ENCODE results near the gene CIC. TPM values are rescaled to one million over a fixed set of nuclear protein-coding genes. Genes with fewer than 3 reads are reported as not detected.

The CIC gene
- total and polyA plus RNA-seq, 8 donors: 37.2 to 76.1 (median 55.6) TPM

DNA sequence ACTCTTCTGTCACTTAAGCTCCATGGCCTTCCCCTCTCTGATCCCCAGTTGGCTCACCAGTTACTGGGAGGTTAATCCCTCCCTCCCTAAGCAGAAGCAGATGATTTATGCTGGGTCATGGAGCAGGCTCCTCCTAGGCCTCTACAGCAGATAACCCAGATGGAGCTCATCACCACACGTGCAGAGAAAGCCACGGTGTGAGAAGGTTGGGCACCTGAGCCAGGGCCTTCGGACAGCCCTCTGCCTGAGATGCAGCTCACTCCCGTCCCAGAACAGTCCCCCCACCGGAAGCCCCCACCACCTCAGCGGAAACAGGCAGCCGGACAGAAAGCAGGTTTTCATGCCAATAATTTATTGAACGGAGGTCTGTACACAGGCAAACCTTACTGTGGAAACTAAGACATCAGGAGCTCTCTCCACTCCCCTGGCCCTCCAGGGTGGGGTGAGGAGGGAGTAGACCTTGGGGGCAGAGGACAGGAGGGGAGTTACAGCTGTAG is 39.1 kb upstream of the CIC start:
- Histone ChIP-seq H3K4me3 (no peak overlapping the region), H3K36me3 (peaks cover 0 to 99% of the 10 kb centered on the region in 2 donors), H3K27ac (no peak overlapping the region), H3K4me1 (no peaks in the 10 kb centered on the region), H3K27me3 (no peaks in the 10 kb centered on the region), H3K9me3 (no peaks in the 10 kb centered on the region)
- intact Hi-C loops (cut with DNase I): no loop called here
- DNase-seq: peak in 1 of 4 donors; percentile 29
- TF ChIP-seq, protein P1, sequence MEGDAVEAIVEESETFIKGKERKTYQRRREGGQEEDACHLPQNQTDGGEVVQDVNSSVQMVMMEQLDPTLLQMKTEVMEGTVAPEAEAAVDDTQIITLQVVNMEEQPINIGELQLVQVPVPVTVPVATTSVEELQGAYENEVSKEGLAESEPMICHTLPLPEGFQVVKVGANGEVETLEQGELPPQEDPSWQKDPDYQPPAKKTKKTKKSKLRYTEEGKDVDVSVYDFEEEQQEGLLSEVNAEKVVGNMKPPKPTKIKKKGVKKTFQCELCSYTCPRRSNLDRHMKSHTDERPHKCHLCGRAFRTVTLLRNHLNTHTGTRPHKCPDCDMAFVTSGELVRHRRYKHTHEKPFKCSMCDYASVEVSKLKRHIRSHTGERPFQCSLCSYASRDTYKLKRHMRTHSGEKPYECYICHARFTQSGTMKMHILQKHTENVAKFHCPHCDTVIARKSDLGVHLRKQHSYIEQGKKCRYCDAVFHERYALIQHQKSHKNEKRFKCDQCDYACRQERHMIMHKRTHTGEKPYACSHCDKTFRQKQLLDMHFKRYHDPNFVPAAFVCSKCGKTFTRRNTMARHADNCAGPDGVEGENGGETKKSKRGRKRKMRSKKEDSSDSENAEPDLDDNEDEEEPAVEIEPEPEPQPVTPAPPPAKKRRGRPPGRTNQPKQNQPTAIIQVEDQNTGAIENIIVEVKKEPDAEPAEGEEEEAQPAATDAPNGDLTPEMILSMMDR (IDR thresholded peaks at IDR 0.05): no peak
- ATAC-seq: no peak

DNA sequence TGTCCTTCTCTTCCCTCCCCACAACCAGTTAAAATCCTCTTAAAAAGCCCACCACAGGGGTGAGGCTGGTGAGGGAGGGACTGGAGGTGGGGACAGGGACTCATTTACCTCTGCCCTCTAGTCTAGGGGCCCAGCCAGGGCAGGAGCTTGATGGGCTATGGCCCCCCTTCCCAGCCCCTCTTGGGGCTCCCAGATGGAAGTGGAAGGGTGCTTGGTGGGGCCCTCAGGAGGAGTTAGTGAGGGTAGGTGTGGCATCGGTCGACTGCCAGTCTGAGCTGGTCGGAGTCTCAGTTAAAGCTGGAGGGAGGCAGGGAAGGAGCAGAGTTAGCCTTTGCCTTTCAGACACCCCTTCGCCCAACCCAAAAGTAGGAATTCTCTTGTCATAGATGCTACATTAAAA is 38.5 kb upstream of the CIC start:
- ATAC-seq (no peak), DNase-seq (peak in 1 of 4 donors; percentile 4)
- no peaks in the 10 kb centered on the region for H3K9me3 ChIP-seq
- TF ChIP-seq, protein P1 (IDR thresholded peaks at IDR 0.05): no peak
- no peaks in the 10 kb centered on the region for H3K4me1 ChIP-seq
- no peak overlapping the region for H3K4me3 ChIP-seq
- intact Hi-C loops (cut with DNase I): no loop called here
- H3K27ac ChIP-seq: no peak overlapping the region
- peaks cover 0 to 99% of the 10 kb centered on the region in 2 donors for H3K36me3 ChIP-seq
- no peaks in the 10 kb centered on the region for H3K27me3 ChIP-seq

DNA sequence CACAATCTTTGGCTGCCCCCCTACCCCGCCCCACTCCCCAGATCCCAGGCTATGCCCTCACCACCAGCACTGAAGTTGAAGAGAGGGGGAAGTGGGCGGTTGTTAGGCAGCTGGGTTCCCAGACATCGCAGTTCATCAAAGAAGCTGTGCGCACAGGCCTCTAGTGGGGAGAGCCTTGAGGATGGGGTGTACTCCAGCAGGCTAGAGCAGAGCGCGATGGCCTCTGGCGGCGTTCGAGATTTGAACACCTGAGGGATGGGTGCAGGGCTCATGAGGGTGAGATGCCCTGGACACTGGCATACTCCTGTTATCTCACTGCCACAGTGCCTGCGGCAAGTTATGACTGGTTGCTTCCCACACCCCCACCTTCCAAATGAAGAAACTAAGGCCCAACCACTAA is 36.6 kb upstream of the CIC start:
- H3K27ac ChIP-seq: no peak overlapping the region
- peaks cover 0 to 99% of the 10 kb centered on the region in 2 donors for H3K36me3 ChIP-seq
- H3K4me3 ChIP-seq: no peak overlapping the region
- intact Hi-C loops (cut with DNase I): no loop called here
- no peaks in the 10 kb centered on the region for H3K9me3 ChIP-seq
- DNase-seq (peak in 1 of 4 donors; percentile 36), ATAC-seq (no peak)
- TF ChIP-seq, protein P1 (IDR thresholded peaks at IDR 0.05): no peak
- H3K4me1 ChIP-seq: no peaks in the 10 kb centered on the region
- no peaks in the 10 kb centered on the region for H3K27me3 ChIP-seq

DNA sequence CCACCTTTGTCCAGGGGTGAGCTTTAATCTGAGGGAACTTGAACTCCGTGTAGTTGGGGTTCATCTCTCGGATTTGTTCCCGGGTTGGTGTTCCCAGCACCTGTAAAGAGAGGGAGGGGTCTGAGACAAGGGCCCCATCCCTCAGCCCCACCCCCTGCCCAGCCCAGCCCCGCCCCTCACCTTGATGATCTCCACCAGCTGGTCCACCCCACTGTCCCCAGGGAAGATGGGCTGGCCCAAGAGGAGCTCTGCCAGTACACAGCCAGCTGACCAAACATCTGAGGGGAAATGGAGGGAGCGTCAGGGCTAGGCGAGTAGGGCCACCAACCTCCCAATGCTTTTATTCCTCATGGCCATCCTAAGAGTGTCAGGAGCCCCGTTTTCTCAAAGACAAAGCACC is 35.9 kb upstream of the CIC start:
- ATAC-seq: no peak
- TF ChIP-seq, protein P1 (IDR thresholded peaks at IDR 0.05): no peak
- H3K36me3 ChIP-seq: peaks cover 0 to 96% of the 10 kb centered on the region in 2 donors
- no peaks in the 10 kb centered on the region for H3K9me3 ChIP-seq
- H3K4me3 ChIP-seq: no peak overlapping the region
- no peaks in the 10 kb centered on the region for H3K27me3 ChIP-seq
- no peaks in the 10 kb centered on the region for H3K4me1 ChIP-seq
- no peak overlapping the region for H3K27ac ChIP-seq
- peak in 1 of 4 donors; percentile 23 for DNase-seq
- intact Hi-C loops (cut with DNase I): no loop called here

DNA sequence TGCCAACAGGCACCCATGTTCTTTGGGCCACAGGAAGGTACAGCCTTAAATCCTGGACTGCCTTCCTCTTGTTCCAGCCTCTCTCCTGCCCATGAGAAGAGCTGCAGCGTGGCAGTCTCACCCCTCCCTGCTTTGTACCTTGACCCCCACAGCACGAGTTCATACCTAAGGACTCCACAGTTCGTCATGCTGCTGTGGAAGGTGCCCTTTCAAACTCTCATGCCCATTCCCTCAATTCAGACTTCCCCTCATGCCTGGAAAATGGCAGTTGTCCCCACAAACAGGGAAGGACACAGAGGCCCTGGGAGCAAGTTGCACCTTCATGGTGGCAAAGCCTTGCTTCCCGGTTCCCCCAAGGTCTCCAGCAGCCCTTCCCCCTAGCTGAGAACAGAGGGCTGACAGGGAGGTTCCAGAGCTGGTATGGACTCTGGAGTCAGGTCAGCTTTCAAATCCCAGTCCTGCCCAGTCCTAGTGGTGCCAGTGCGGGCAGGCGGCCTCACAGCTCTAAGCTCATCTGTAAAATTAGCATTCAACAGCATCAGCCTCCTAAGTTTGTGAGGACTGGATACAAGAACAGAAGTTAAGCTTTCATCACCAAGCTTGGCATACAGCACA is 35.3 kb upstream of the CIC start:
- Histone ChIP-seq H3K36me3 (peaks cover 0 to 93% of the 10 kb centered on the region in 2 donors), H3K4me3 (no peak overlapping the region), H3K27ac (no peak overlapping the region), H3K4me1 (peaks cover 0 to under 1% of the 10 kb centered on the region in 2 donors), H3K9me3 (no peaks in the 10 kb centered on the region), H3K27me3 (no peaks in the 10 kb centered on the region)
- ATAC-seq: no peak
- TF ChIP-seq, protein P1 (IDR thresholded peaks at IDR 0.05): no peak
- no peak for DNase-seq
- intact Hi-C loops (cut with DNase I): no loop called here

Data from left lung (tissue), 10 donors.